Measurements from ENCODE around the gene SLC35G1.

The SLC35G1 gene

DNA sequence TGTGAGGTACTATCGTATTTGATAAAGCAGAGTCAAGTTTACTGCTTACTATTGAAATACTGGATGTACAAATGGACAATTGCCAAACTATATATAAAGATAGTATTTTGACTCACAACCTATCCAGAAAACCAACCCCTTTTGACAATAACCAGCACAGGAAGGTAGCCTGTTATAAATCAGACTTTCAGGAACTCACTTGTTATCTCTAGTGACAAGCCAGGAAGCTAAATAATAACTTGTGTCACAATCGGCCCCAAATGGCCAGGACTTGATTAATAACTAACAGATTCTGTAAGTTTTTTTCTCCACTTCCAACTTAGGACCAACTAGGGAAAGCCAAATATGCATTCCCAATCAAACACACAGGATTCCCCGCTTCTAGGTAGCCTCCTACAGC, 38.8 kb upstream of the SLC35G1 start:
- H3K4me3 ChIP-seq (ENCODE audit: low read depth, low read length), result no peak overlapping the region
- TF ChIP-seq, protein P1, sequence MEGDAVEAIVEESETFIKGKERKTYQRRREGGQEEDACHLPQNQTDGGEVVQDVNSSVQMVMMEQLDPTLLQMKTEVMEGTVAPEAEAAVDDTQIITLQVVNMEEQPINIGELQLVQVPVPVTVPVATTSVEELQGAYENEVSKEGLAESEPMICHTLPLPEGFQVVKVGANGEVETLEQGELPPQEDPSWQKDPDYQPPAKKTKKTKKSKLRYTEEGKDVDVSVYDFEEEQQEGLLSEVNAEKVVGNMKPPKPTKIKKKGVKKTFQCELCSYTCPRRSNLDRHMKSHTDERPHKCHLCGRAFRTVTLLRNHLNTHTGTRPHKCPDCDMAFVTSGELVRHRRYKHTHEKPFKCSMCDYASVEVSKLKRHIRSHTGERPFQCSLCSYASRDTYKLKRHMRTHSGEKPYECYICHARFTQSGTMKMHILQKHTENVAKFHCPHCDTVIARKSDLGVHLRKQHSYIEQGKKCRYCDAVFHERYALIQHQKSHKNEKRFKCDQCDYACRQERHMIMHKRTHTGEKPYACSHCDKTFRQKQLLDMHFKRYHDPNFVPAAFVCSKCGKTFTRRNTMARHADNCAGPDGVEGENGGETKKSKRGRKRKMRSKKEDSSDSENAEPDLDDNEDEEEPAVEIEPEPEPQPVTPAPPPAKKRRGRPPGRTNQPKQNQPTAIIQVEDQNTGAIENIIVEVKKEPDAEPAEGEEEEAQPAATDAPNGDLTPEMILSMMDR (IDR thresholded peaks at IDR 0.05; ENCODE audit: borderline replicate concordance, insufficient read depth, low read depth, low read length), result no peak

DNA sequence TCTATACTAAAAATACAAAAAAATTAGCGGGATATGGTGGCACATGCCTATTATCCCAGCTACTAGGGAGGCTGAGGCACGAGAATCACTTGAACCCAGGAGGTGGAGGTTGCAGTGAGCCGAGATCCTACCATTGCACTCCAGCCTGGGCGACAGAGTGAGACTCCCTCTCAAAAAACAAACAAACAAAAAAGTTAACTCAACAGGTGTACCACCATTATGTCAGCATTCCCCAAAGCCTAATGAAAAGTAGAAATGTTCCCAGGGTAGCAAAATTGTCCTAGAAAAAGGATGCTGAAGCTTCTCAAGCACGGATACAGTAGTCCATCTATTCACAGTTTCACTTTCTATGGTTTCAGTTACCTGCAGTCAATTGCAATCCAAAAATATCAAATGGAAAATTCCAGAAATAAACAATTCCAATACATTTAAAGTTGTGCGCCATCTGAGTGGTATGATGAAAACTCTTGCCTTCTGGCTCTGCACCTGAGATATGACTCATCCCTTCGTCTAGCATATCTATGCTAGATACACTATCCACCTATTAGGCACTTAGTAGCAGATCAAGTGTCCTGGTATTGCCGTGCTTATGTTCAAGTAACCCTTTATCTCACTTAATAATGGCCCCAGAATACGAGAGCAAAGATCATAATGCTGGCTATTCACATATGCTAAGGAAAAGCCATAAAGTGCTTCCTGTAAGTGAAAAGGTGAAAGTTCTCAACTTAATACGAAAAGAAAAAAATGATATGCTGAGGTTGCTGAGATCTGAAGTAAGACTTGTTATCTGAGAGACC, 37.2 kb upstream of the SLC35G1 start:
- TF ChIP-seq, protein P1 (IDR thresholded peaks at IDR 0.05; ENCODE audit: borderline replicate concordance, insufficient read depth, low read depth, low read length), result no peak
- no peak overlapping the region for H3K4me3 ChIP-seq (ENCODE audit: low read depth, low read length)

DNA sequence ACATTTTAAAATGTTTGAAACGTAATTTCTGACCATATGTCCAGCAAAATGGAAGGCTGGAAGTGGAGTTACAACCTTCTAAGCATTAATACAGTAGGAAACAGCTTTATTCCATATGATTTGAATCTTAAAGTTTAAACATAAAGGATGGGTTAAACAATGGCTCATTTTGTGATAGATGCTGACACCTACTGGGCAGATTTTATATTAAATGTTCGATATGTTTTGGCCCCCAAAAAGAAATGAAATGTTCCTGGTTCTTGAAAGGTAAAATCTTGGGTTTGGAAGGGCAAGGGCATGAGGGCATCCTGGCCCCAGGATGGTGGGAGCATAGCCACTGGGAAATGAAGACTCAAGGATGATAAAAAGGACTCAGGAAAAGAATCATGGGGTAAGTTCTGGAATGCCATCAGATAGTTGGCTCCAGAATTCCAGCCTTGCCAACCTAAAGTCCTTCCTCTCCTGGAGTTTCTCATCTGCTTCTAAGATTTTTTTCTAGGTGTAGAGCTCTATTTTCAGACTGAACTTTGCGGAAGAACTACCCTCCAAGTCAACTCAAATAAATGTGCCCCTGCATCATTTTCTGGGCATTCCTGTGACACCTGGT, 34.6 kb upstream of the SLC35G1 start:
- TF ChIP-seq, protein P1 (IDR thresholded peaks at IDR 0.05; ENCODE audit: borderline replicate concordance, insufficient read depth, low read depth, low read length), result no peak
- H3K4me3 ChIP-seq (ENCODE audit: low read depth, low read length), result no peak overlapping the region

DNA sequence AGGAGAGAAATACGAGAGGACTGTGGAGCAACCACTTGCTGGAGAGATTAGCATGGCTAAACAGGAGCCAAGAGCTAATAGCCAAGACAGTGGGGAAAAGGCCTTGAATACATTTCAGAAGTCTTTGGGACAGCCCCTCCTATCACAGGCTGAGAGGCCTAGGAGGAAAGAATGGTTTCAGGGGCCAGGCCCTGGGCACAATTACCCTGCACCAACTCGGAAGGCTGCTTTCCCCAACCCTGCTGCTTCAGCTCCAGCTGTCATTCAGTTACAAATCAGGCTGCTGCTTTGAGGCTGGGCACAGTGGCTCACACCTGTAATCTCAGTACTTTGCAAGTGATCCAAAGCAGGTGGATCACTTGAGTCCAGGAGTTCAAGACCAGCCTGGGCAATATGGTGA, 32.0 kb upstream of the SLC35G1 start:
- TF ChIP-seq, protein P1 (IDR thresholded peaks at IDR 0.05; ENCODE audit: borderline replicate concordance, insufficient read depth, low read depth, low read length), result no peak
- no peak overlapping the region for H3K4me3 ChIP-seq (ENCODE audit: low read depth, low read length)

DNA sequence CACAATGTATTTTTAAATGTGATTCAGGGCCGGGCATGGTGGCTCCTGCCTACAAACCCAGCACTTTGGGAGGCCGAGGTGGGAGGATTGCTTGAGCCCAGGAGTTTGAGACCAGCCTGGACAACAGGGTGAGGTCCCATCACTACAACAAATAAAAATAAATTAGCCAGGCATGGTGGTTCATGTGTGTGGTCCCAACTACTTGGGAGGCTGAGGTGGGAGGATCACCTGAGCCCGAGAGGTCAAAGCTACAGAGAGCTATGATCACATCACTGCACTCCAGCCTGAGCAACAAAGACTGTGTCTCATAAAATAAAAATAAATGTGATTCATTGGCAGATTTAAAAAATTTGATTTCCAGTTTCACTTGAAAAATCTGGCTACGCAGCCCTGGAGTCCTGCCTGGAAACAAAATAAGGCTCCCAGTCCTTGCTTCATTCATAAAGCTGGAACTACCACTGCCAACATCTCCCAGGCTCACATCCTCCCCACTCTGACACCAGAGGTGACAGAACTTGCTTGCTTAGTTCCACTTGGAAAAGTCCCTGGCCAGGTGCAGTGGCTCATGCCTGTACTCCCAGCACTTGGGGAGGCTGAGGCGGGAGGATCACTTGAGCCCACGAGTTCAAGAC, 27.9 kb upstream of the SLC35G1 start:
- TF ChIP-seq, protein P1 (IDR thresholded peaks at IDR 0.05; ENCODE audit: borderline replicate concordance, insufficient read depth, low read depth, low read length), result no peak
- H3K4me3 ChIP-seq (ENCODE audit: low read depth, low read length), result no peak overlapping the region

DNA sequence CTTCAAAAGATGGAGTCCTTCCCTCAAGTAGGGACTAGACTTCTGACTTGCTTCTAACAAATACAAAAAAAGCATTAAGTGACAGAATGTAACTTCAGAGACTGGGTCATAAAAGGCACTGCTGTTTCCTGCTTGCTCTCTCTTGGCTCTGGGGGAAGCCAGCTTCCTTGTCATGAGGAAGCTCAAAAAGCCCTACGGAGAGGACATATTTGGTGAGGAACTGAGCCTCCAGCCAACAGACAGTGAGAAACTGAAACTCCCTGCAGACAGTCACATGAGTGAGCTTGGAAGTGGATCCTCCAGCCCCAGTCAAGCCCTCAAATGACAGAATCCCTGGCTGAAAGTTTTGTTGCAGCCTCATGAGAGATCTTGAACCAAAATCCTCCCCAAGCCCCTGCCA, 26.3 kb upstream of the SLC35G1 start:
- H3K4me3 ChIP-seq (ENCODE audit: low read depth, low read length), result no peak overlapping the region
- TF ChIP-seq, protein P1 (IDR thresholded peaks at IDR 0.05; ENCODE audit: borderline replicate concordance, insufficient read depth, low read depth, low read length), result no peak
